ENCODE results near the gene WDR88. TPM values are rescaled to one million over a fixed set of nuclear protein-coding genes. Genes with fewer than 3 reads are reported as not detected.

Gene WDR88
- total RNA-seq: not detected

GRCh38 chr19:33132021-33132420 is at the start of gene WDR88:
WDR88 (plus strand) TSS chr19:33132114; CDS start chr19:33132170, 56 bp downstream.
- Mint-ChIP-seq H3K36me3 (ENCODE audit: insufficient read depth in 2 of 2) (peaks cover 4 to 5% of the 10 kb centered on the region in 2 donors), H3K4me1 (ENCODE audit: low read depth) (peaks cover 6% of the 10 kb centered on the region), H3K27me3 (ENCODE audit: low read depth) (no peaks in the 10 kb centered on the region), H3K4me3 (no peak within 1 kb of the TSS), H3K9me3 (no peaks in the 10 kb centered on the region), H3K27ac (no peak within 1 kb of the TSS)
- ATAC-seq (replicated peaks in 1 of 2) (no peak), DNase-seq (no peak)

GRCh38 chr19:33085570-33086128 is 46.3 kb upstream of the WDR88 start:
- Mint-ChIP-seq H3K4me1 (ENCODE audit: low read depth) (peaks cover 13% of the 10 kb centered on the region), H3K27me3 (ENCODE audit: low read depth) (no peaks in the 10 kb centered on the region), H3K9me3 (no peaks in the 10 kb centered on the region), H3K4me3 (no peak overlapping the region), H3K36me3 (ENCODE audit: insufficient read depth in 2 of 2) (peaks cover 0 to 13% of the 10 kb centered on the region in 2 donors), H3K27ac (no peak overlapping the region)
- ATAC-seq (replicated peaks in 1 of 2) (no peak), DNase-seq (no peak)

- Mint-ChIP-seq H3K36me3 (ENCODE audit: insufficient read depth in 2 of 2) (peaks cover 0 to 12% of the 10 kb centered on the region in 2 donors), H3K9me3 (no peaks in the 10 kb centered on the region), H3K27ac (no peak overlapping the region), H3K27me3 (ENCODE audit: low read depth) (no peaks in the 10 kb centered on the region), H3K4me1 (ENCODE audit: low read depth) (peaks cover 3% of the 10 kb centered on the region), H3K4me3 (no peak overlapping the region)
- DNase-seq: no peak
- ATAC-seq (replicated peaks in 1 of 2): no peak
Observed at GRCh38 chr19:33086955-33087354, 45.0 kb upstream of the WDR88 start.

GRCh38 chr19:33089010-33089409 is 42.9 kb upstream of the WDR88 start:
- no peaks in the 10 kb centered on the region for H3K27me3 Mint-ChIP-seq (ENCODE audit: low read depth)
- peaks cover 0 to 16% of the 10 kb centered on the region in 2 donors for H3K36me3 Mint-ChIP-seq (ENCODE audit: insufficient read depth in 2 of 2)
- H3K4me3 Mint-ChIP-seq: no peak overlapping the region
- no peak for ATAC-seq (replicated peaks in 1 of 2)
- no peak overlapping the region for H3K27ac Mint-ChIP-seq
- H3K4me1 Mint-ChIP-seq (ENCODE audit: low read depth): no peaks in the 10 kb centered on the region
- no peaks in the 10 kb centered on the region for H3K9me3 Mint-ChIP-seq
- DNase-seq: no peak

GRCh38 chr19:33090179-33090578 is 41.7 kb upstream of the WDR88 start:
- no peaks in the 10 kb centered on the region for H3K4me1 Mint-ChIP-seq (ENCODE audit: low read depth)
- no peak for ATAC-seq (replicated peaks in 1 of 2)
- H3K27me3 Mint-ChIP-seq (ENCODE audit: low read depth): no peaks in the 10 kb centered on the region
- H3K9me3 Mint-ChIP-seq: no peaks in the 10 kb centered on the region
- no peak overlapping the region for H3K27ac Mint-ChIP-seq
- peaks cover 0 to 16% of the 10 kb centered on the region in 2 donors for H3K36me3 Mint-ChIP-seq (ENCODE audit: insufficient read depth in 2 of 2)
- no peak overlapping the region for H3K4me3 Mint-ChIP-seq
- DNase-seq: no peak

- no peaks in the 10 kb centered on the region for H3K4me1 Mint-ChIP-seq (ENCODE audit: low read depth)
- no peak overlapping the region for H3K27ac Mint-ChIP-seq
- DNase-seq: no peak
- H3K36me3 Mint-ChIP-seq (ENCODE audit: insufficient read depth in 2 of 2): peaks cover 2 to 28% of the 10 kb centered on the region in 2 donors
- H3K9me3 Mint-ChIP-seq: no peaks in the 10 kb centered on the region
- H3K4me3 Mint-ChIP-seq: no peak overlapping the region
- no peaks in the 10 kb centered on the region for H3K27me3 Mint-ChIP-seq (ENCODE audit: low read depth)
- no peak for ATAC-seq (replicated peaks in 1 of 2)
Observed at GRCh38 chr19:33093420-33094210, 38.3 kb upstream of the WDR88 start.

GRCh38 chr19:33094436-33095067 is 37.4 kb upstream of the WDR88 start:
- Mint-ChIP-seq H3K4me1 (ENCODE audit: low read depth) (no peaks in the 10 kb centered on the region), H3K9me3 (no peaks in the 10 kb centered on the region), H3K27me3 (ENCODE audit: low read depth) (no peaks in the 10 kb centered on the region), H3K36me3 (ENCODE audit: insufficient read depth in 2 of 2) (peaks cover 2 to 27% of the 10 kb centered on the region in 2 donors), H3K27ac (no peak overlapping the region), H3K4me3 (no peak overlapping the region)
- DNase-seq (no peak), ATAC-seq (replicated peaks in 1 of 2) (no peak)

GRCh38 chr19:33096005-33096404 is 35.9 kb upstream of the WDR88 start:
- DNase-seq (no peak), ATAC-seq (replicated peaks in 1 of 2) (no peak)
- Mint-ChIP-seq H3K9me3 (no peaks in the 10 kb centered on the region), H3K36me3 (ENCODE audit: insufficient read depth in 2 of 2) (peaks cover 2 to 28% of the 10 kb centered on the region in 2 donors), H3K27me3 (ENCODE audit: low read depth) (no peaks in the 10 kb centered on the region), H3K4me3 (no peak overlapping the region), H3K27ac (no peak overlapping the region), H3K4me1 (ENCODE audit: low read depth) (no peaks in the 10 kb centered on the region)

- DNase-seq (no peak), ATAC-seq (replicated peaks in 1 of 2) (no peak)
- Mint-ChIP-seq H3K36me3 (ENCODE audit: insufficient read depth in 2 of 2) (peaks cover 3 to 23% of the 10 kb centered on the region in 2 donors), H3K27me3 (ENCODE audit: low read depth) (no peaks in the 10 kb centered on the region), H3K9me3 (no peaks in the 10 kb centered on the region), H3K27ac (no peak overlapping the region), H3K4me1 (ENCODE audit: low read depth) (no peaks in the 10 kb centered on the region), H3K4me3 (no peak overlapping the region)
Observed at GRCh38 chr19:33098055-33098534, 33.8 kb upstream of the WDR88 start.

GRCh38 chr19:33100894-33101644 is 30.8 kb upstream of the WDR88 start:
- Mint-ChIP-seq H3K27ac (no peak overlapping the region), H3K36me3 (ENCODE audit: insufficient read depth in 2 of 2) (peaks cover 4 to 22% of the 10 kb centered on the region in 2 donors), H3K27me3 (ENCODE audit: low read depth) (no peaks in the 10 kb centered on the region), H3K4me3 (no peak overlapping the region), H3K9me3 (no peaks in the 10 kb centered on the region), H3K4me1 (ENCODE audit: low read depth) (no peaks in the 10 kb centered on the region)
- DNase-seq: no peak
- no peak for ATAC-seq (replicated peaks in 1 of 2)

GRCh38 chr19:33102893-33103292 is 29.0 kb upstream of the WDR88 start:
- H3K4me3 Mint-ChIP-seq: no peak overlapping the region
- H3K36me3 Mint-ChIP-seq (ENCODE audit: insufficient read depth in 2 of 2): peaks cover 2 to 18% of the 10 kb centered on the region in 2 donors
- no peaks in the 10 kb centered on the region for H3K27me3 Mint-ChIP-seq (ENCODE audit: low read depth)
- DNase-seq (no peak), ATAC-seq (replicated peaks in 1 of 2) (no peak)
- no peaks in the 10 kb centered on the region for H3K4me1 Mint-ChIP-seq (ENCODE audit: low read depth)
- no peaks in the 10 kb centered on the region for H3K9me3 Mint-ChIP-seq
- H3K27ac Mint-ChIP-seq: no peak overlapping the region

GRCh38 chr19:33108161-33108560 is 23.8 kb upstream of the WDR88 start:
- no peak overlapping the region for H3K4me3 Mint-ChIP-seq
- peaks cover 1 to 13% of the 10 kb centered on the region in 2 donors for H3K36me3 Mint-ChIP-seq (ENCODE audit: insufficient read depth in 2 of 2)
- H3K27ac Mint-ChIP-seq: no peak overlapping the region
- no peaks in the 10 kb centered on the region for H3K9me3 Mint-ChIP-seq
- no peaks in the 10 kb centered on the region for H3K27me3 Mint-ChIP-seq (ENCODE audit: low read depth)
- DNase-seq (no peak), ATAC-seq (replicated peaks in 1 of 2) (no peak)
- no peaks in the 10 kb centered on the region for H3K4me1 Mint-ChIP-seq (ENCODE audit: low read depth)
